Smooth muscle cell (in vitro differentiated cells): ENCODE results near the gene ATF6B. TPM values are rescaled to one million over a fixed set of nuclear protein-coding genes. Genes with fewer than 3 reads are reported as not detected.
"Not testable (repeated sequence)": the region's sequence is repeated elsewhere in the genome, so short reads cannot be mapped to it uniquely, and the experiment has no call there.

ENCODE experiments used
- DNase-seq: peaks from one replicate; lab custom pipeline; 2025; ENCODE audit not compliant: unreplicated experiment; lab: John Stamatoyannopoulos, UW
- H2AFZ ChIP-seq: fragments of 200-600 bp; sonication (generic); 2 replicates; pipeline ENCODE4 v1.6.0; 2016; ENCODE audit warnings: antibody characterized with exemption, low read depth, mild to moderate bottlenecking
- H3F3A ChIP-seq: fragments of 200-600 bp; sonication (generic); 2 replicates; pipeline ENCODE4 v1.6.0; 2017; ENCODE audit warnings: antibody characterized with exemption, low read depth
- H3K27ac ChIP-seq: fragments of 200-600 bp; sonication (generic); 2 replicates; pipeline ENCODE4 v1.5.1; 2016; ENCODE audit warnings: low read depth, mild to moderate bottlenecking
- H3K27me3 ChIP-seq: fragments of 200-600 bp; sonication (generic); 2 replicates; pipeline ENCODE4 v1.6.1; 2016; ENCODE audit warnings: low read depth, mild to moderate bottlenecking
- H3K36me3 ChIP-seq: fragments of 200-600 bp; sonication (generic); 2 replicates; pipeline ENCODE4 v1.5.1; 2016; ENCODE audit warnings: low read depth
- H3K4me1 ChIP-seq: fragments of 200-600 bp; sonication (generic); 2 replicates; pipeline ENCODE4 v1.5.1; 2016; ENCODE audit warnings: low read depth
- H3K4me2 ChIP-seq: fragments of 200-600 bp; sonication (generic); 2 replicates; pipeline ENCODE4 v1.6.0; 2016; ENCODE audit warnings: mild to moderate bottlenecking
- H3K4me3 ChIP-seq: fragments of 200-600 bp; sonication (generic); 2 replicates; pipeline ENCODE4 v1.5.1; 2016; ENCODE audit warnings: mild to moderate bottlenecking
- H3K79me2 ChIP-seq: fragments of 200-600 bp; sonication (generic); 2 replicates; pipeline ENCODE4 v1.6.0; 2016; ENCODE audit warnings: low read depth, mild to moderate bottlenecking
- H3K9ac ChIP-seq: fragments of 200-600 bp; sonication (generic); 2 replicates; pipeline ENCODE4 v1.6.0; 2016; ENCODE audit warnings: low read depth
- H3K9me3 ChIP-seq: fragments of 200-600 bp; sonication (generic); replicated peaks from 2 replicates; pipeline ENCODE4 v1.5.1; 2016; ENCODE audit warnings: low read depth
- H4K20me1 ChIP-seq: fragments of 200-600 bp; sonication (generic); 2 replicates; pipeline ENCODE4 v1.6.0; 2016; ENCODE audit warnings: low read depth
- WGBS: methylation state at CpG from one replicate; pipeline ENCODE4 v1.1.7; 2016; ENCODE audit warnings: low lambda C conversion rate; 5-methylcytosine and 5-hydroxymethylcytosine counted together
- polyA plus RNA-seq: library from polyadenylated mRNA; unstranded; fragments of >200 nt; fragmentation: Nextera tagmentation; extraction: Ambion mirVana; gene quantifications from 2 replicates; pipeline ENCODE4 v1.2.1, GENCODE V29; 2016
- total RNA-seq: library from RNA; depleted of rRNA; stranded (reverse); fragments of >200 nt; gene quantifications from 2 replicates; pipeline ENCODE4 v1.2.3, GENCODE V29; 2014
- TF ChIP-seq, protein P1 (sequence below): fragments of 200-600 bp; sonication (generic); IDR thresholded peaks from 2 replicates; pipeline ENCODE4 v1.5.1; 2017; ENCODE audit warnings: borderline replicate concordance, mild to moderate bottlenecking, antibody characterized with exemption; ENCODE audit not compliant: insufficient read depth, poor library complexity, severe bottlenecking

The ATF6B gene
- total and polyA plus RNA-seq, 2 experiments from 2014 or later: 22.2 to 22.5 TPM

GRCh38 chr6:32105433-32105832, 22.6 kb downstream of the ATF6B start:
- peaks cover 5% of the 10 kb centered on the region for H3K4me1 ChIP-seq
- TF ChIP-seq, protein P1, sequence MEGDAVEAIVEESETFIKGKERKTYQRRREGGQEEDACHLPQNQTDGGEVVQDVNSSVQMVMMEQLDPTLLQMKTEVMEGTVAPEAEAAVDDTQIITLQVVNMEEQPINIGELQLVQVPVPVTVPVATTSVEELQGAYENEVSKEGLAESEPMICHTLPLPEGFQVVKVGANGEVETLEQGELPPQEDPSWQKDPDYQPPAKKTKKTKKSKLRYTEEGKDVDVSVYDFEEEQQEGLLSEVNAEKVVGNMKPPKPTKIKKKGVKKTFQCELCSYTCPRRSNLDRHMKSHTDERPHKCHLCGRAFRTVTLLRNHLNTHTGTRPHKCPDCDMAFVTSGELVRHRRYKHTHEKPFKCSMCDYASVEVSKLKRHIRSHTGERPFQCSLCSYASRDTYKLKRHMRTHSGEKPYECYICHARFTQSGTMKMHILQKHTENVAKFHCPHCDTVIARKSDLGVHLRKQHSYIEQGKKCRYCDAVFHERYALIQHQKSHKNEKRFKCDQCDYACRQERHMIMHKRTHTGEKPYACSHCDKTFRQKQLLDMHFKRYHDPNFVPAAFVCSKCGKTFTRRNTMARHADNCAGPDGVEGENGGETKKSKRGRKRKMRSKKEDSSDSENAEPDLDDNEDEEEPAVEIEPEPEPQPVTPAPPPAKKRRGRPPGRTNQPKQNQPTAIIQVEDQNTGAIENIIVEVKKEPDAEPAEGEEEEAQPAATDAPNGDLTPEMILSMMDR: no peak
- H3K36me3 ChIP-seq: no peaks in the 10 kb centered on the region
- H3K27me3 ChIP-seq: peaks cover 16% of the 10 kb centered on the region
- H3F3A ChIP-seq: no peaks in the 10 kb centered on the region
- no peak overlapping the region for H3K9ac ChIP-seq
- no peak for DNase-seq
- no peak overlapping the region for H2AFZ ChIP-seq
- H3K4me3 ChIP-seq: no peak overlapping the region
- H3K9me3 ChIP-seq: no peaks in the 10 kb centered on the region
- H3K79me2 ChIP-seq: no peaks in the 10 kb centered on the region
- no peak overlapping the region for H3K4me2 ChIP-seq
- no peaks in the 10 kb centered on the region for H4K20me1 ChIP-seq
- no peak overlapping the region for H3K27ac ChIP-seq
- WGBS: 84% methylated on average over 4 of the region's 4 CpGs

GRCh38 chr6:32102255-32102654, 25.8 kb downstream of the ATF6B start:
- TF ChIP-seq, protein P1: no peak
- no peak for DNase-seq
- H3F3A ChIP-seq: no peaks in the 10 kb centered on the region
- no peak overlapping the region for H3K4me2 ChIP-seq
- no peaks in the 10 kb centered on the region for H3K4me1 ChIP-seq
- no peak overlapping the region for H3K9ac ChIP-seq
- peaks cover 4% of the 10 kb centered on the region for H3K27me3 ChIP-seq
- H3K4me3 ChIP-seq: no peak overlapping the region
- no peak overlapping the region for H3K27ac ChIP-seq
- H3K36me3 ChIP-seq: no peaks in the 10 kb centered on the region
- 74% methylated on average over 3 of the region's 3 CpGs for whole genome bisulfite sequencing
- no peaks in the 10 kb centered on the region for H3K9me3 ChIP-seq
- H3K79me2 ChIP-seq: no peaks in the 10 kb centered on the region
- no peak overlapping the region for H2AFZ ChIP-seq
- no peaks in the 10 kb centered on the region for H4K20me1 ChIP-seq

GRCh38 chr6:32100251-32100650, 27.8 kb downstream of the ATF6B start:
- H3K79me2 ChIP-seq, H2AFZ ChIP-seq, H3F3A ChIP-seq, H3K4me2 ChIP-seq, H3K36me3 ChIP-seq, H3K4me3 ChIP-seq, H4K20me1 ChIP-seq, H3K9ac ChIP-seq, H3K27me3 ChIP-seq, DNase-seq, H3K9me3 ChIP-seq, H3K27ac ChIP-seq, H3K4me1 ChIP-seq: not testable (repeated sequence)
- 38% methylated on average over 8 of the region's 8 CpGs for WGBS

DNA sequence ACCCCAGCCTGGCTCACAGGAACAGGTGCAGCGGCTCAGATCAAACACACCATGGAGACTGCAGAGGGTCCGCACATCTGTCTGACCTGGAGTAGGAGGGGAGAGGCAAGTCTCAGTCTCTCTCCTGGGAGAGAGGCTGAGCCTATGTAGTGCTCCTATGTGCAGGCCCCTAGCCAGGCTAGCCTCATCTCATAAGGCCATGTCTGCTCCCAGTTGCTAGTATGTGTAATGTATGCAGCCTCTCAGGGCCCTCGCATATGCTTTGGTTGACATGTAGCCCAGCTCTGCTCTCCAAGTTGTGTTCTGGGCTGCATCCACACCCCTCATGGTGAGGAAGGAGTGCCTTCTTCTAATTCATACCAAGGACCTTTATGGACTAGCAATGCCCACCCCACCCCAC, 30.7 kb downstream of the ATF6B start:
- Histone ChIP-seq H2AFZ (no peak overlapping the region), H3K9me3 (no peaks in the 10 kb centered on the region), H3K4me2 (no peak overlapping the region), H4K20me1 (peaks cover 5% of the 10 kb centered on the region), H3K4me1 (no peaks in the 10 kb centered on the region), H3F3A (peaks cover under 1% of the 10 kb centered on the region), H3K4me3 (no peak overlapping the region), H3K9ac (no peak overlapping the region), H3K36me3 (no peaks in the 10 kb centered on the region), H3K79me2 (no peaks in the 10 kb centered on the region), H3K27ac (no peak overlapping the region), H3K27me3 (no peaks in the 10 kb centered on the region)
- DNase-seq: no peak
- TF ChIP-seq, protein P1: no peak
- 95% methylated on average over 3 of the region's 3 CpGs for WGBS
